ENCODE measurements around the gene ZBTB46.

ZBTB46 gene

DNA sequence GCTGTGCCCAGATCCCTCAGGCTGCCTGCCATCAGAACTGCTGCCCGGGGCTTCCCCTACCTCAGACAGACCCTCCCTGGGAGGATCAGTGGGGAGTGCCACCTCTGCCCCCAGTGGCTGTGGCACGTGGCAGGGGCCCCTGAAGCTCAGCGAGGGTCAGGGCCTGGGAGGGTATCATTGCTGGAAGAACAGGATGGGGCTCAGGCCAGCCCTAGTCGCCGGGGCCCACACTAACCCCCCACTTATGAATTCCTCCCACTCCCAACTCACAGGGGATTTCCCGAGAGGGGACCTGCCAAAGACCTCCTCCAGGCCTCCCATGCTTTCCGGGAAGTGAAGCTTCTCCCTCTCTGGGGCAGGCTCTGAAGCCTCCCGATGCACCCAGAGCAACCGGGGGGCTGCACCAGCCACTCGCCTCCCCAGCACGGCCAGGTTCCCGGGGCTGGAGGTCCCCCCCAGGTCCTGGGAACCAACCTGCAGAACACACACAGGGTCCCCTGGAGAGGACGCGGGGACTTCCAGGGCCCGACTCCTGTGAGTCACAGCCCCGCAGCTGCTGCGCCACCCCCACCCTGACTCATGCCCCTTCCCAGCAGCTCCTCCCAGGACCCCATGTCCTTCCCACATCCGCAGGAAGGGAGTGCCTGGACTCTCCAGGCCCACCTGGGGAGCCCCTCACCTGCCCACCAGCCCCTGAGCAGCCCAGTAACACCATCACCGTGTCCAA lies 132.2 kb downstream of the ZBTB46 start:
- ATAC-seq (ENCODE audit: insufficient read depth, low read depth) (no peak), DNase-seq (no peak)
- Histone ChIP-seq H3K27me3 (ENCODE audit: insufficient read depth, low read length, poor library complexity) (no peaks in the 10 kb centered on the region), H3K4me3 (ENCODE audit: low read depth in 1 of 2, low read length in 2 of 2) (no peak overlapping the region), H3K79me2 (ENCODE audit: insufficient read depth, low read length) (no peaks in the 10 kb centered on the region; the same call in none of the 2 replicates), H4K20me1 (ENCODE audit: insufficient read depth, low read length) (peaks cover 54% of the 10 kb centered on the region), H3K27ac (ENCODE audit: low read length) (no peak overlapping the region), H3K4me2 (ENCODE audit: insufficient read depth, low read length) (no peak overlapping the region), H3K4me1 (ENCODE audit: insufficient read depth, low read length) (no peaks in the 10 kb centered on the region), H3K36me3 (ENCODE audit: insufficient read depth, low read length) (peaks cover 68% of the 10 kb centered on the region), H3K9ac (ENCODE audit: low read depth, low read length) (no peak overlapping the region), H2AFZ (ENCODE audit: low read depth, low read length) (no peak overlapping the region), H3K9me3 (ENCODE audit: insufficient read depth, low read length, severe bottlenecking) (no peaks in the 10 kb centered on the region)
- no peak for TF ChIP-seq EZH2 (IDR thresholded peaks at IDR 0.05; ENCODE audit: borderline replicate concordance, low read depth, low read length, severe bottlenecking)

DNA sequence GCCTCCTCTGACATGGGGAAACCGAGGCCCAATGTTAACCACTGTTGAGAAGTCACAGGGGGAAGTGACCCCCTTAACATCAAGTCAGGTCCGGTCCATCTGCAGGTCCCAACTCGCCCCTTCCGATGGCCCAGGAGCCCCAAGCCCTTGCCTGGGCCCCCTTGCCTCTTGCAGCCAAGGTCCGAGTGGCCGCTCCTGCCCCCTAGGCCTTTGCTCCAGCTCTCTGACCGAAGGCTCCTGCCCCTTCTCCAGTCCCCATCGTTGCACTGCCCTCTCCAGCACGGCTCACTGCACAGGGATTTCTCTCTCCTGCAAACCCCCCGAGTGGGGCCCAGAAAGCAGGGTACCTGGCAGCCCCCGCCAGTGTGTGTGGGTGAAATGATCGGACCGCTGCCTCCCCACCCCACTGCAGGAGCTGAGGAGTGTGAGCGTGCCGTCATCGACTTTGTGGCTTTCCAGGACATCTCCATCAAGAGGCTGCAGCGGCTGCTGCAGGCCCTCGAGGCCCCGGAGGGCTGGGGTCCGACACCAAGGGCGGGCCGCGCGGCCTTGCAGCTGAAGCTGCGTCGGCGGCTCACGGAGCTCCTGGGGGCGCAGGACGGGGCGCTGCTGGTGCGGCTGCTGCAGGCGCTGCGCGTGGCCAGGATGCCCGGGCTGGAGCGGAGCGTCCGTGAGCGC lies 133.1 kb downstream of the ZBTB46 start:
- H3K9me3 ChIP-seq (ENCODE audit: insufficient read depth, low read length, severe bottlenecking): no peaks in the 10 kb centered on the region
- no peak overlapping the region for H3K27ac ChIP-seq (ENCODE audit: low read length)
- H4K20me1 ChIP-seq (ENCODE audit: insufficient read depth, low read length): peaks cover 46% of the 10 kb centered on the region
- H3K79me2 ChIP-seq (ENCODE audit: insufficient read depth, low read length): no peaks in the 10 kb centered on the region; the same call in 1 of the 2 replicates
- no peak overlapping the region for H3K9ac ChIP-seq (ENCODE audit: low read depth, low read length)
- no peaks in the 10 kb centered on the region for H3K27me3 ChIP-seq (ENCODE audit: insufficient read depth, low read length, poor library complexity)
- no peak overlapping the region for H3K4me2 ChIP-seq (ENCODE audit: insufficient read depth, low read length)
- no peak for ATAC-seq (ENCODE audit: insufficient read depth, low read depth)
- H3K4me1 ChIP-seq (ENCODE audit: insufficient read depth, low read length): no peaks in the 10 kb centered on the region
- no peak overlapping the region for H2AFZ ChIP-seq (ENCODE audit: low read depth, low read length)
- no peak for DNase-seq
- no peak for TF ChIP-seq CTCF (IDR thresholded peaks at IDR 0.05; ENCODE audit: borderline replicate concordance, extremely low read depth, low read length, poor library complexity, severe bottlenecking)
- no peak overlapping the region for H3K4me3 ChIP-seq (ENCODE audit: low read depth in 1 of 2, low read length in 2 of 2)
- H3K36me3 ChIP-seq (ENCODE audit: insufficient read depth, low read length): peaks cover 62% of the 10 kb centered on the region

GRCh38 chr20:63697357-63697867 lies 133.7 kb downstream of the ZBTB46 start:
- Histone ChIP-seq H3K27me3 (ENCODE audit: insufficient read depth, low read length, poor library complexity) (no peaks in the 10 kb centered on the region), H3K79me2 (ENCODE audit: insufficient read depth, low read length) (no peaks in the 10 kb centered on the region), H3K4me1 (ENCODE audit: insufficient read depth, low read length) (no peaks in the 10 kb centered on the region), H3K9me3 (ENCODE audit: insufficient read depth, low read length, severe bottlenecking) (no peaks in the 10 kb centered on the region), H3K9ac (ENCODE audit: low read depth, low read length) (no peak overlapping the region), H3K27ac (ENCODE audit: low read length) (no peak overlapping the region), H3K4me3 (ENCODE audit: low read depth in 1 of 2, low read length in 2 of 2) (no peak overlapping the region), H2AFZ (ENCODE audit: low read depth, low read length) (no peak overlapping the region), H3K4me2 (ENCODE audit: insufficient read depth, low read length) (no peak overlapping the region), H3K36me3 (ENCODE audit: insufficient read depth, low read length) (peaks cover 59% of the 10 kb centered on the region), H4K20me1 (ENCODE audit: insufficient read depth, low read length) (peaks cover 40% of the 10 kb centered on the region)
- ATAC-seq (ENCODE audit: insufficient read depth, low read depth) (peak; percentile 10), DNase-seq (no peak)
- TF ChIP-seq CTCF (IDR thresholded peaks at IDR 0.05; ENCODE audit: borderline replicate concordance, extremely low read depth, low read length, poor library complexity, severe bottlenecking) (no peak), EZH2 (IDR thresholded peaks at IDR 0.05; ENCODE audit: borderline replicate concordance, low read depth, low read length, severe bottlenecking) (no peak)

Data from DND-41 (cell line).